COR-L47 (cell line): ENCODE data around the gene MOCOS.
A peak's percentile ranks its signal among the peaks of the same experiment; 100 is the strongest.

Experiments
- DNase-seq: peaks from one replicate; lab custom pipeline; 2025; lab: John Stamatoyannopoulos, UW

The MOCOS gene

GRCh38 chr18:36273347-36273746 lies 86.0 kb downstream of the MOCOS start:
- no peak for DNase-seq

GRCh38 chr18:36274083-36274715 lies 86.9 kb downstream of the MOCOS start:
- DNase-seq: no peak

- DNase-seq: no peak
Measured at GRCh38 chr18:36275561-36275960, 88.3 kb downstream of the MOCOS start.

- DNase-seq: no peak
Measured at GRCh38 chr18:36279001-36279400, 91.7 kb downstream of the MOCOS start.

- DNase-seq: peak; percentile 57
Measured at GRCh38 chr18:36281936-36282335, 94.6 kb downstream of the MOCOS start.

GRCh38 chr18:36283448-36283847 lies 96.2 kb downstream of the MOCOS start:
- DNase-seq: no peak

GRCh38 chr18:36284268-36284667 lies 97.0 kb downstream of the MOCOS start:
- no peak for DNase-seq

- DNase-seq: peak; percentile 72
Measured at GRCh38 chr18:36284671-36285295, 97.5 kb downstream of the MOCOS start.

- no peak for DNase-seq
Measured at GRCh38 chr18:36287653-36288052, 100.4 kb downstream of the MOCOS start.

- DNase-seq: no peak
Measured at GRCh38 chr18:36288689-36289088, 101.4 kb downstream of the MOCOS start.

- no peak for DNase-seq
Measured at GRCh38 chr18:36294031-36294430, 106.7 kb downstream of the MOCOS start.

- no peak for DNase-seq
Measured at GRCh38 chr18:36295214-36295613, 107.9 kb downstream of the MOCOS start.

- no peak for DNase-seq
Measured at GRCh38 chr18:36295880-36296301, 108.6 kb downstream of the MOCOS start.

GRCh38 chr18:36296650-36297416 lies 109.5 kb downstream of the MOCOS start:
- DNase-seq: peak; percentile 82

GRCh38 chr18:36297417-36298125 lies 110.3 kb downstream of the MOCOS start, which contains the start of gene FHOD3:
FHOD3 (plus strand) TSS chr18:36297713; CDS start chr18:36297836, 123 bp downstream.
- DNase-seq: peak; percentile 34

GRCh38 chr18:36298126-36298741 lies 110.9 kb downstream of the MOCOS start:
- DNase-seq: peak; percentile 16

- no peak for DNase-seq
Measured at GRCh38 chr18:36299015-36299414, 111.7 kb downstream of the MOCOS start.

GRCh38 chr18:36300211-36300610 lies 112.9 kb downstream of the MOCOS start:
- no peak for DNase-seq

GRCh38 chr18:36301884-36302283 lies 114.6 kb downstream of the MOCOS start:
- DNase-seq: no peak

GRCh38 chr18:36302676-36303075 lies 115.4 kb downstream of the MOCOS start:
- no peak for DNase-seq

GRCh38 chr18:36303211-36303844 lies 116.0 kb downstream of the MOCOS start:
- DNase-seq: no peak
